GM18526 (cell line): ENCODE data around the gene SLC6A7.

Experiments
- POLR2A ChIP-seq: IDR thresholded peaks from 3 replicates; pipeline ENCODE4 v1.6.1; 2011; ENCODE audit not compliant: insufficient read length; ENCODE audit errors: extremely low read depth

SLC6A7 gene

GRCh38 chr5:150246429-150246828 is 56.6 kb downstream of the SLC6A7 start:
- TF ChIP-seq POLR2A, result no peak

- no peak for TF ChIP-seq POLR2A
Observed at GRCh38 chr5:150246835-150247234, 57.0 kb downstream of the SLC6A7 start.

- no peak for TF ChIP-seq POLR2A
Observed at GRCh38 chr5:150247726-150248125, 57.9 kb downstream of the SLC6A7 start.

DNA sequence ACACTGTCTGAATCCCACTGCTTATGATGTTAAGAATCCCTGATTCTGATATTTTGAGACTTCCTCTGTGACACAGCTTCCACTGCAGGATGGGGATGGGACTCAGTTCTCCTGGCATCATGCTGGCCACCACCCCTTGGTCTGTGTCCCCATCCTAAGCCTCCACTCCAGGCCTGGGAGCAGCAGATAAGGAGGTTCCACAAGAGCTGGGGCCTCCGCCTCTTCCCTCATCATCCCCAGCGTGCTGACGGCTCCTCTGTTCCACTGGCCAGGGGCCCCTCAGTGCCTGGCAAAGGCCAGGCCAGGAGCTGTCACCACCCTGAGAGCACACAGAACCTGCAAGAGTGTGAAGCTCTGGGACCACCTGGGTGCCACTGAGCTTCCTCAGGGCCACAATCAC is 59.1 kb downstream of the SLC6A7 start:
- no peak for TF ChIP-seq POLR2A

GRCh38 chr5:150249744-150250143 is 59.9 kb downstream of the SLC6A7 start:
- TF ChIP-seq POLR2A, result no peak

DNA sequence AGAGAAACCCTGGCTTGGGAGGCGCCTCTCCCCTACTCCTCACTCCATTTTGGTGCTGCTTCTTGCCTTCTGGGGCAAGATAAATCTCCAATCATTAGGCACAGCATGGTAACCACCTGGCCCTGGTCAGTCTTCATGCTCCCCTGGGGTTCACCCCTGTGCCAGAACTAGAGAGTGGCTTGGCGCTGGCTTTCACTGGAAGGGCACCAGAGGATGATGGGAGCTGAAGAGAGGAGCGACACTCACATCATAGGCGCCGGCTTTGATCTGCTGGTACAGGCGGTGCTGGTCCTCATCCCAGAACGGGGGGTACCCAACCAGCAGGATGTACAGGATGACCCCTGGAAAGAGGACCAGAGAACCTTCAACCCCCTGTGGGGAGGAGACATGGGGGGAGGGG is 61.6 kb downstream of the SLC6A7 start:
- TF ChIP-seq POLR2A, result no peak

- TF ChIP-seq POLR2A, result no peak
Observed at GRCh38 chr5:150252489-150252888, 62.6 kb downstream of the SLC6A7 start.

- no peak for TF ChIP-seq POLR2A
Observed at GRCh38 chr5:150253416-150254208, 63.8 kb downstream of the SLC6A7 start.

DNA sequence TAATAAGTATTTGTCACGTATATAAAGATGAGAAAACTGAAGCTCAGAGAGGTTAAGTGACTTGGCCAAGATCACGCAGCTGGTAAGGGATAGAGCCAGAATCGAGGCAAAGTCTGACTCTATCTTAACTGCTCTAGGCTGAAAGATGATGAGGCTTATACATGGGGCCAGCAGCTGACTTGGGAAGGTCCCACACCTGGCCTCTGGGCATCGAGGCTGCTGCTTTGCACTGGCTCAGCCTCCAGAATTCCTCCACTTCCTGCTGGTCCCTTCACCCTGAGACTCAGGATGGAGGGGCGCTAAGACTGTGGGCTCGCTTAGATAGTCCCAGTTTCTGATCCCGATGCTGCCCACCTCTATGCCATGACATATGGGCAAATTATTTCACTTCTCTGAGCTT is 64.5 kb downstream of the SLC6A7 start:
- TF ChIP-seq POLR2A, result no peak

GRCh38 chr5:150254774-150255173 is 64.9 kb downstream of the SLC6A7 start:
- TF ChIP-seq POLR2A, result no peak

DNA sequence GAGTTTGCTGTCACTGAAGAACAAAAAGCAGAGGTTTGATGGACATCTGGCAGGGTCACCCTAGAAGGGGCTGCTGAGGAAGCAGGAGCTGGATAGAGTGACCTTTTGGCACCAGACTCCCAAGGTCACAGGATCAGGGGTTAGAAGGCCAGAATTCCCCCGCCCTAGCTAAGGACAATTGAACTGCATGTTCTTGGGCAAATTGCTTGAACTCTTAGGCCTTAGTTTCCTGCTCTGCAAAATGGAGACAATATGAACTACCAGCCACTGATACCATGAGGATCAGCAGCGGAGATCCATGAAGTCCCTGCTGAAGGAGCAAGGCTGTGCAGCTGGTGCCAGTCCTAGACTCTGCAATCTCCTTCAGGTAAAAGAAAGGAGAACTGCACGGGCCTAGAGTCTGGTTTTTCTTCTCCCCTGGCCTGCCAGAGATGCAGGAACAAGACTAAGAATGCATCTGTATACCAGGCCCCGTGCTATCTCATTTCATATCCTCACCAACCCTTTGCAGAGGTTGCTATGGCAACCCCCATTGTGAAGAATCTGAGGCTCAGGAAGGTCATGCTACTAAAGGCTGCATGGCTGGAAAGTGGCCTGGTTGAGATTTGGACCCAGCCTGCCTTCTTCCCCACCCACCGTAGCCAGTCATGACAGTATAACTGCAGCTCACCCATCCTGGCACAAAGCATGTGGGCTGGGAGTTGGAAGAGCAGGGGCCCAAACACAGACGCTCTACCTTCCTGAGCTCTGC is 66.0 kb downstream of the SLC6A7 start:
- no peak for TF ChIP-seq POLR2A

GRCh38 chr5:150256410-150257064 is 66.7 kb downstream of the SLC6A7 start:
- TF ChIP-seq POLR2A, result no peak

DNA sequence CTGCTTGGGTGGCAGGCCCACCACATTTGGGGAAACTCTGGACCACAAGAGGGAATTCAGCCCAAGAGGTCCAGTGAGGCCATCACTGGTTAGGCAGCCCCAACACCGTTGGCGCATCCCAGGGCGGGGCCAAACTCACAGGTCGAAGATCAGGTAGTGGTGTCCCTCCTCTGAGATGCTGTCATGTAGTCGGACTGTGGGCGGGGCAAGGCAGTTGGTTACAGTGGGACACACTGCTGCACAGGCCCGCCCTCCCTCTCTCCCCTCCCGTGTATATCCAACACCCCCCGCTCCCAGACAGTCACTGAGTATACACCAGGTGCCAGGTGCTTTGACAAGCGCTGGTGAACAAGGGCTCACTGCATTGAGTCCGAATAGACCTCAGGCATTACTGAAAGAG is 67.6 kb downstream of the SLC6A7 start:
- no peak for TF ChIP-seq POLR2A

GRCh38 chr5:150258130-150258529 is 68.3 kb downstream of the SLC6A7 start:
- TF ChIP-seq POLR2A, result no peak
